HEK293T (cell line): Measurements from ENCODE around the gene ADGRL3.

Experiments used
- FOXA1 ChIP-seq: fragments of 450-650 bp; IDR thresholded peaks from 2 replicates; pipeline ENCODE4 v1.6.1; 2016; ENCODE audit warnings: mild to moderate bottlenecking
- FOXM1 ChIP-seq: fragments of 450-650 bp; IDR thresholded peaks from 2 replicates; pipeline ENCODE4 v1.6.1; 2017; ENCODE audit warnings: mild to moderate bottlenecking, borderline replicate concordance
- PKNOX1 ChIP-seq: fragments of 450-650 bp; IDR thresholded peaks from 2 replicates; pipeline ENCODE4 v1.6.1; 2016

- TF ChIP-seq FOXA1 (no peak), FOXM1 (no peak), PKNOX1 (no peak)
Measured at GRCh38 chr4:61251129-61251528, 51.0 kb downstream of the ADGRL3 start.
